Stimulated activated naive CD4-positive, alpha-beta T cell treated with Interleukin-2 at 50 U/mL for 16 hours (primary cell): ENCODE measurements around the gene ZDHHC9.

ENCODE experiments used
- DNase-seq: peaks from one replicate; lab custom pipeline; 2025; lab: John Stamatoyannopoulos, UW

ZDHHC9 gene

DNA sequence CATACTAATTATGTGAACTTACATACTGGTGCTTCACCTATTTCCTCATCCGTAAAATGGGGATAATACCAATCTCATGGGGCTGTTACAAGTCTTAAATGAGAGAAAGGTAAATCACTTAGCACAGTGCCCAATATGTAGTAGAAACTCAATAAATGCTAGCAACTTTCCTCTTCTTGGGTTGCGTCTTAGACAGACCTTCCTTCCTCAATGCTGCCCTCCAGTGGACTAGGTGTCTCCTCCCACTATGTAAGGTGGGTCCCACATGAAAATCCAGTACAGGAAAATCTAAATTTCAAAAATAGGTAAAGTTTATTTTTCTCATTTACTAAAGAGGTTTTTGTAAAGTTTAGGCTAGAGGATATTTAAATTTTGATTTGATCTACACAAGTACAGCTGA, 20.6 kb downstream of the ZDHHC9 start:
- peak; percentile 30 for DNase-seq

DNA sequence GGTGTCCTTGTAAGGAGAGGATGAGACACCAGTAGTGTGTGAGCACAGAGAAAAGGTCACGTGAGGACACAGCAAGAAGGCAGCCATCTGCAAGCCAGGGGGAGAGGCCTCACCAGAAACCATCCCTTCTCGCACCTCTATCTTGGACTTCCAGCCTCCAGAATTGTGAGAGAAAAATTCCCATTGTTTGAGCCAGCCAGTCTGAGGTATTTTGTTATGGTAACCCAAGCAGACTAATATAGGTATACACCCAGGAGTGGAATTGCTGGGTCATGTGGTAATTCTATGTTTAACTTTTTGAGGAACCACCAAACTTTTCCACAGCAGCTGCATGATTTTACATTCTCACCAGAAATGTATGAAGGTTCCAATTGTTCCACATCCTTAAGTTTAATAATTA, 25.6 kb downstream of the ZDHHC9 start:
- DNase-seq, result no peak

DNA sequence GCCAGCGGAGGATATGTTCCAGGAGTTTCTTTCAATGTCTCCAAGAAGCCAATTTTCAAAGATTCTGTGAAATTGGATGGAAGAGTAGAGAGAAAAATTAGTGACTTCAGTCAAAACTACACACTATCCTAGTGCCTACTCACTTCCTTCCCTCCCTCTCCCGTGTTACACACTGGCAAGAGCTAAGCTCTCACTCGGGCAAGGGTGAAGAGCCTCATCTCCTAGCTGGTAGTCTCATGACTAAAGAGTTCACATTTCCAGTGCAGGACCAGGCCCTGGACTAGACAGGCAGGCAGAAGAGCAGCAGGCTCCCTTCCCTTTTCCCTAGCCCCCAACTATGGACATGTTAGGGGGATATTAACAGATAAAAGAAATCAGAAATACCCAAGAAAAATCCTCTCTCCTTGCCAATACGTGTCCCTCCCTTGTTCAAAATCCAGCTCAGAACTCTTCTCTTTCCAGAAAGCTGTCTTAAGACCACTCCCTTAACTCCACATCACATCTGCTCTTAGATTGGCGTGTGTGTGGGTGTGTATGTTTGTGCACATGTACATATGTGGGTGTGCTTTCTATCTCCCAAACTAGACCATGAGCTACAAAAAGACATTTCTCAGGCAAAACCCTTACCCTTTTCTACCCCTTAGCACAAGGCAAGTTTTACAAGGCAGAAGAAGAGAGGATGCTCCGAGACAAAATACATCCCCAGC, 29.9 kb downstream of the ZDHHC9 start:
- no peak for DNase-seq

GRCh38 chrX:129808829-129809796, 34.6 kb downstream of the ZDHHC9 start:
- DNase-seq, result no peak

- DNase-seq, result no peak
Measured at GRCh38 chrX:129808158-129808828, 35.4 kb downstream of the ZDHHC9 start.

DNA sequence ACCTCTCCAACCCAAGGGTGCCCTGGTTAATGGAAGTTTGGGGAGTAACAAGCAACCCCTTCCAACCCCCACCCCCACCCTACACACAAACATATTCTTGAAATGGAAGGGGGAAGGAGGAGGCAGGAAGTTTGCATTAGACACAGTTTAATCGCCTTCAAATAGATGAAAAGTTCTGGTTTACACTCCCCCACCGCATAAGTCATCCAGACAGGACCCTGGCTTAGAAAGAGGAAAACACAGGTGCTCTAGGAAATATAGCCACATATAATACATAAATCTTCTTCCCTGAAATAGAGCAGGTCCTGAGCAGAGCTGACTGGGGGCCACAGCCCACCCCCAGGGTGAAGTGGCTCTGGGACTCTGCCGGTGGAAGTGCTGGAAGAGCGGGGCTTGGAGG, 38.9 kb downstream of the ZDHHC9 start:
- DNase-seq, result no peak

DNA sequence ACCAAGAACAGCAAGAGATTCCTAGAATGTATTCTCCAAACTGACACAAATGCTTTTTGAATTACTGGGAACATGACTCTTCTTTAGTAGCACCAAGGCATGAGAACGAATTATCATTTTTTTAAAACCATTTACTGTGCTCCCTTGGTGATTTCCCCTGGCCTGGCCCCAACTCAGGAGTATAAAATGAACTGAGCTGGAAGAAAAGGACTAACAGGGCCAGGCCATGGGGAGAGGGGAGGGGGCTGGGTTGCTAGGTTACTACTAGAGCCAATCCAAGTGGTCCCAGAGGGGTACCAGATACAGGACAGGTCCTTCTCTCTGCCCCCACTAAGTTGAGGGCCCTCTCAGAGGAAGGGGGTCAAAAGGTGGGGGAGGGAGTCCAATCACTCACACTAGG, 40.8 kb downstream of the ZDHHC9 start:
- no peak for DNase-seq

GRCh38 chrX:129800186-129800585, 43.5 kb downstream of the ZDHHC9 start:
- DNase-seq, result no peak

DNA sequence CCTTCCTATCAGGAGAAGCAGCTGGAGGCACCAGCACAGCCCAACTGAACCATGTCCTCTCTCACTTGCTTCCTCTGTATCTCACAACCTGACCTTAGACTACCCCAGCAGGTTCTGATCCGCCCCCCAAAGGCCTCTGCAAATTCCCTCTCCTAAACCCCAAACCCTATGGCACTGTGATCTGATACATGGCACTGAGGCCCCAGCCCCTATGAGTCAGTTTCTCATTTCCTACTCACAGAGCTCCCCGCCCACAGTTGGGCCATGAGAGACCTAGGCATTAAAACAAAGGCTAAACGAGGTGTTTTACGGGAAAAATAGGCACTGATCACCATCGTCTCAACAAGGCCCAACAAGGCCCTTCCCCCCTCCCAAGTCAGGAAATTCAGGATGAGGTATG, 44.8 kb downstream of the ZDHHC9 start:
- peak; percentile 30 for DNase-seq

- DNase-seq, result no peak
Measured at GRCh38 chrX:129798456-129798855, 45.2 kb downstream of the ZDHHC9 start.

- DNase-seq, result no peak
Measured at GRCh38 chrX:129797251-129797906, 46.3 kb downstream of the ZDHHC9 start.

GRCh38 chrX:129795584-129795983, 48.1 kb downstream of the ZDHHC9 start:
- DNase-seq, result no peak

- no peak for DNase-seq
Measured at GRCh38 chrX:129793604-129794191, 50.0 kb downstream of the ZDHHC9 start.

- no peak for DNase-seq
Measured at GRCh38 chrX:129792586-129793291, 50.9 kb downstream of the ZDHHC9 start.

- no peak for DNase-seq
Measured at GRCh38 chrX:129791961-129792570, 51.6 kb downstream of the ZDHHC9 start.

DNA sequence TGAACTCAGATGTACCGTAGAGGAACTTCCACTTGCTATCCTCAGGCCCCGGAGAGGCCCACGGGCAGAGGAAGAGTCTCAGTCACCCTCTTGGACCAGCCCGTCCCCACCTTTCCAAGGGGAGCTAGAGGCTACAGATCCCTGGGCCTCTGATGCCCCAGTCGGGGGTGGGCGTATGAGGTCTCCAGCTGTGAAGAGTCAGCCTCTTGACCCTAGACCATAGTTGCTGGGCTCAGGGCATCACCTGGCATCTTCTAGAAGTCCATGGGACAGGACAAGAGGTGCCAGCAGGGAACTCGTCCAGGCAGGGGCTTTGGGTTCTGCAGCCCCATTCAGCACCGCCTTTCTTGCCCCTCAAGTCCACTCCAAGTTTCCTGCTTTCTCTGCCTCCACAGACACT, 52.4 kb downstream of the ZDHHC9 start:
- DNase-seq, result no peak

GRCh38 chrX:129790808-129791207, 52.9 kb downstream of the ZDHHC9 start:
- DNase-seq, result no peak

DNA sequence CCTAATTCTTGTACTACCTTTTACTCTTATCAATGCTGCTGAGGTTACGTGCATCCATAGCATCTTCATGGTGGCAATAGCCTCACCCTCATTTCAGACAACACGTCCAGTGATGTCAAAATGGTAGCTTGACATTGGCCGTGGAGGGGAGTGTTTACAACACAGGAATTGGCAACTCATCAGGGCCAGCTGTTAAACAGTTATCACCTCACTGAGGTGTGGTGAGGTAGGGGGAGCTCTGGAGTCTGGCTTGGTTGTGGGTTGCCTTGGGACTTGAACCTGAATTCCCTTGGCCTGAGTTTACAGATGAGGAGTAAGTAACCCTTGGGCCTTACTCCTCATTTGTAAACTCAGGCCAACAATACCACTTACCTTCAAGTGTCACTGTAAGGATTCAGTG, 53.5 kb downstream of the ZDHHC9 start:
- no peak for DNase-seq

DNA sequence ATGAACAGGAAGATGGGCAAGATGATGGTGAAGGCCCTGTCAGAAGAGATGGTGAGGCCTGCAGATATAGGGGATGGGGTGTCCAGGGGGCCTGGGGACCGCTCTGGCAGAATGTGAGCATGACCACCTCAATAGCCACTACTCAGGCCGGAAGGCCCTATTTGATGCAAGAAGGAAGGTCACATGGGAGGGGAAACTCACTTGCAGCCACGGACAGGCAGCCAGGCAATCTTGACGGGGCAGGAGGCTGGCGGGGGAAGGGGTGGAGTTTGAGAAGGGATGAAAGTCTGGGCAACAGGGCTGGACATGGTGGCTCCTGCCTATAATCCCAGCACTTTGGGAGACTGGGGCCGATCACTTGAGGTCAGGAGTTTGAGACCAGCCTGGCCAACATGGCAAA, 55.2 kb downstream of the ZDHHC9 start:
- no peak for DNase-seq

- no peak for DNase-seq
Measured at GRCh38 chrX:129787336-129788055, 56.2 kb downstream of the ZDHHC9 start.
